SK-N-MC (cell line): ENCODE data around the gene ELOA.
A peak's percentile ranks its signal among the peaks of the same experiment; 100 is the strongest.

Experiments
- DNase-seq: peaks from one replicate; pipeline ENCODE4 v3.0.0-alpha.2; 2011; ENCODE audit warnings: low read depth, low spot score
- H3K27ac ChIP-seq: fragments of 200-600 bp; sonication (generic); 2 replicates; pipeline ENCODE4 v1.5.1; 2016; ENCODE audit warnings: mixed run types
- H3K36me3 ChIP-seq: fragments of 200-600 bp; sonication (generic); 2 replicates; pipeline ENCODE4 v1.6.1; 2017; ENCODE audit warnings: antibody characterized with exemption, low read length, mixed read lengths; ENCODE audit not compliant: insufficient read depth
- H3K4me3 ChIP-seq: fragments of 200-600 bp; sonication (generic); 2 replicates; pipeline ENCODE4 v1.5.1; 2016
- H3K9ac ChIP-seq: fragments of 200-600 bp; sonication (generic); 2 replicates; pipeline ENCODE4 v1.8.0; 2017; ENCODE audit warnings: mixed run types, mixed read lengths; ENCODE audit not compliant: insufficient read length
- H3K9me3 ChIP-seq: fragments of 200-600 bp; sonication (generic); 2 replicates; pipeline ENCODE4 v1.6.1; 2017; ENCODE audit warnings: low read depth, mild to moderate bottlenecking, antibody characterized with exemption, low read length, moderate library complexity, mixed read lengths
- EZH2 ChIP-seq: fragments of 200-600 bp; sonication (generic); IDR thresholded peaks from one replicate; pipeline ENCODE4 v1.6.1; 2017; ENCODE audit warnings: antibody characterized with exemption
- FOXP2 ChIP-seq: optimal IDR thresholded peaks from 2 replicates; pipeline ENCODE3; 2011; ENCODE audit warnings: mild to moderate bottlenecking, moderate library complexity; ENCODE audit not compliant: insufficient read depth; ENCODE audit errors: extremely low read length, control extremely low read depth
- POLR2AphosphoS5 ChIP-seq: IDR thresholded peaks from 2 replicates; pipeline ENCODE4 v1.6.1; 2012; ENCODE audit warnings: mild to moderate bottlenecking, low read depth, low read length, borderline replicate concordance

The ELOA gene

GRCh38 chr1:23743287-23744152 is at the start of gene ELOA:
Gene ELOA, plus strand, starts transcription at chr1:23743471. Its CDS starts 33 bp downstream, at chr1:23743504.
- Histone ChIP-seq H3K4me3 (peak within 1 kb of the TSS; percentile 78), H3K27ac (peak within 1 kb of the TSS; percentile 55), H3K9ac (peak within 1 kb of the TSS; percentile 85), H3K36me3 (peaks cover 13% of the 10 kb centered on the region), H3K9me3 (no peaks in the 10 kb centered on the region)
- peak; percentile 42 for TF ChIP-seq FOXP2
- peak; percentile 96 for TF ChIP-seq POLR2AphosphoS5
- TF ChIP-seq EZH2 = no peak
- DNase-seq = no peak

GRCh38 chr1:23693599-23693998 is 49.7 kb upstream of the ELOA start:
- DNase-seq = no peak
- Histone ChIP-seq H3K27ac (peak overlapping the region; percentile 92; the same call in 1 of the 2 replicates), H3K36me3 (peaks cover 67% of the 10 kb centered on the region), H3K9ac (peak overlapping the region; percentile 97), H3K9me3 (no peaks in the 10 kb centered on the region), H3K4me3 (peak overlapping the region; percentile 92)
- TF ChIP-seq EZH2 (no peak), POLR2AphosphoS5 (no peak), FOXP2 (no peak)

GRCh38 chr1:23694371-23694770 is 48.9 kb upstream of the ELOA start:
- Histone ChIP-seq H3K36me3 (peaks cover 75% of the 10 kb centered on the region), H3K9me3 (no peaks in the 10 kb centered on the region), H3K9ac (peak overlapping the region; percentile 97), H3K4me3 (peak overlapping the region; percentile 92), H3K27ac (no peak overlapping the region)
- no peak for DNase-seq
- TF ChIP-seq FOXP2 = no peak
- no peak for TF ChIP-seq POLR2AphosphoS5
- TF ChIP-seq EZH2 = no peak

GRCh38 chr1:23695667-23696066 is 47.6 kb upstream of the ELOA start:
- H3K9me3 ChIP-seq = no peaks in the 10 kb centered on the region
- no peak overlapping the region for H3K4me3 ChIP-seq
- peaks cover 88% of the 10 kb centered on the region for H3K36me3 ChIP-seq
- no peak for DNase-seq
- no peak overlapping the region for H3K9ac ChIP-seq
- no peak overlapping the region for H3K27ac ChIP-seq
- TF ChIP-seq EZH2 (no peak), FOXP2 (no peak), POLR2AphosphoS5 (no peak; the same call in 1 of the 2 replicates)

- H3K9ac ChIP-seq = no peak overlapping the region
- H3K27ac ChIP-seq = no peak overlapping the region
- no peak for DNase-seq
- H3K36me3 ChIP-seq = peaks cover 96% of the 10 kb centered on the region
- H3K9me3 ChIP-seq = no peaks in the 10 kb centered on the region
- TF ChIP-seq POLR2AphosphoS5 (no peak), EZH2 (no peak), FOXP2 (no peak)
- 0 out of 2 replicates have a peak overlapping the region, but pooled peaks have one; percentile 4 for H3K4me3 ChIP-seq
Measured at GRCh38 chr1:23696335-23696989, 46.8 kb upstream of the ELOA start.

GRCh38 chr1:23698466-23698865 is 44.8 kb upstream of the ELOA start:
- Histone ChIP-seq H3K36me3 (peaks cover 99% of the 10 kb centered on the region), H3K9me3 (no peaks in the 10 kb centered on the region), H3K27ac (peak overlapping the region; percentile 71), H3K4me3 (no peak overlapping the region), H3K9ac (no peak overlapping the region)
- TF ChIP-seq POLR2AphosphoS5 (peak; percentile 28; the same call in 1 of the 2 replicates), FOXP2 (no peak)
- DNase-seq = no peak

- Histone ChIP-seq H3K4me3 (no peak overlapping the region), H3K27ac (peak overlapping the region; percentile 71; the same call in 1 of the 2 replicates), H3K36me3 (peaks cover 96% of the 10 kb centered on the region), H3K9me3 (no peaks in the 10 kb centered on the region), H3K9ac (no peak overlapping the region)
- no peak for TF ChIP-seq FOXP2
- TF ChIP-seq EZH2 = no peak
- TF ChIP-seq POLR2AphosphoS5 = no peak
- DNase-seq = no peak
Measured at GRCh38 chr1:23699280-23700179, 43.7 kb upstream of the ELOA start.

GRCh38 chr1:23701310-23701709 is 42.0 kb upstream of the ELOA start:
- no peak for DNase-seq
- Histone ChIP-seq H3K4me3 (no peak overlapping the region), H3K9me3 (no peaks in the 10 kb centered on the region), H3K27ac (no peak overlapping the region), H3K9ac (no peak overlapping the region), H3K36me3 (peaks cover 86% of the 10 kb centered on the region)
- TF ChIP-seq POLR2AphosphoS5 (no peak), FOXP2 (no peak), EZH2 (no peak)
